GM23248 (cell line): ENCODE data around the gene SRSF12.

Experiments used
- EZH2 ChIP-seq: fragments of 200-600 bp; sonication (generic); IDR thresholded peaks from 2 replicates; pipeline ENCODE4 v1.6.1; 2018; ENCODE audit warnings: antibody characterized with exemption, mild to moderate bottlenecking; ENCODE audit not compliant: insufficient read depth, poor library complexity, severe bottlenecking
- EZH2phosphoT487 ChIP-seq: fragments of 200-600 bp; sonication (generic); IDR thresholded peaks from 2 replicates; pipeline ENCODE4 v1.6.1; 2018; ENCODE audit warnings: antibody characterized with exemption, moderate library complexity, mild to moderate bottlenecking, low read depth; ENCODE audit not compliant: insufficient read depth

- no peak for TF ChIP-seq EZH2
- TF ChIP-seq EZH2phosphoT487, result no peak
Observed at GRCh38 chr6:89081423-89082322, 36.2 kb downstream of the SRSF12 start.
